Suprapubic skin (tissue), 4 donors: ENCODE data around the gene UNC5B. TPM values are rescaled to one million over a fixed set of nuclear protein-coding genes. Genes with fewer than 3 reads are reported as not detected.

Experiments
- DNase-seq, 2 donors: peaks; one replicate each; pipeline ENCODE4 v3.0.0-alpha.2; 2019; ENCODE audit warnings: low spot score in 2 of 2
- H3K27ac ChIP-seq: fragments of 200-600 bp; sonication (generic); one replicate; pipeline ENCODE4 v1.5.1; 2019
- H3K27me3 ChIP-seq: fragments of 200-600 bp; sonication (generic); one replicate; pipeline ENCODE4 v1.5.1; 2019
- H3K36me3 ChIP-seq: fragments of 200-600 bp; sonication (generic); one replicate; pipeline ENCODE4 v1.5.1; 2019
- H3K4me1 ChIP-seq: fragments of 200-600 bp; sonication (generic); one replicate; pipeline ENCODE4 v1.5.1; 2019
- H3K4me3 ChIP-seq: fragments of 200-600 bp; sonication (generic); one replicate; pipeline ENCODE4 v1.5.1; 2019; ENCODE audit warnings: mild to moderate bottlenecking
- H3K9me3 ChIP-seq: fragments of 200-600 bp; sonication (generic); one replicate; pipeline ENCODE4 v1.5.1; 2019
- CTCF ChIP-seq, 2 donors: fragments of 200-600 bp in 1 of 2; fragments of 450-650 bp in 1 of 2; sonication (generic) in 1 of 2; IDR thresholded peaks; one replicate each; pipeline ENCODE4 v1.5.1; 2016 to 2019; ENCODE audit warnings: antibody characterized with exemption in 2 of 2, mild to moderate bottlenecking in 1 of 2, moderate library complexity in 1 of 2
- EP300 ChIP-seq: sonication (generic); formaldehyde crosslinking; IDR thresholded peaks from one replicate; pipeline ENCODE4 v1.6.1; 2017; ENCODE audit warnings: antibody characterized with exemption
- POLR2A ChIP-seq, 2 donors: fragments of 450-650 bp; IDR thresholded peaks; one replicate each; pipeline ENCODE4 v1.6.1; 2017; ENCODE audit warnings: antibody characterized with exemption in 2 of 2, mild to moderate bottlenecking in 2 of 2, moderate library complexity in 2 of 2
- POLR2AphosphoS5 ChIP-seq, 3 donors: sonication (generic); formaldehyde crosslinking; IDR thresholded peaks; one replicate each; pipeline ENCODE4 v1.6.1; 2017; ENCODE audit warnings: antibody characterized with exemption in 3 of 3
- WGBS: methylation state at CpG from one replicate; pipeline ENCODE4 v1.1.5; 2018; 5-methylcytosine and 5-hydroxymethylcytosine counted together
- total RNA-seq, 4 donors: library from RNA; depleted of rRNA; stranded (reverse); fragments of >200 nt; gene quantifications; one replicate each; pipeline ENCODE4 v1.1.0, GENCODE V29; 2016

The UNC5B gene
- total RNA-seq, 4 donors from 2014 or later = 7.2 to 45.7 (median 14.7) TPM

GRCh38 chr10:71344993-71345480 is 132.7 kb downstream of the UNC5B start:
- Histone ChIP-seq H3K4me1 (peaks cover 5% of the 10 kb centered on the region), H3K4me3 (no peak overlapping the region), H3K36me3 (no peaks in the 10 kb centered on the region), H3K9me3 (no peaks in the 10 kb centered on the region), H3K27me3 (no peaks in the 10 kb centered on the region), H3K27ac (no peak overlapping the region)
- no peak for DNase-seq
- no peak for TF ChIP-seq POLR2A (IDR thresholded peaks at IDR 0.05)
- TF ChIP-seq CTCF (IDR thresholded peaks at IDR 0.05) = no peak
- no peak for TF ChIP-seq EP300
- TF ChIP-seq POLR2AphosphoS5 (IDR thresholded peaks at IDR 0.05) = no peak
- WGBS = 67% methylated on average over 3 of the region's 3 CpGs

GRCh38 chr10:71345694-71346093 is 133.3 kb downstream of the UNC5B start:
- no peaks in the 10 kb centered on the region for H3K27me3 ChIP-seq
- no peak for DNase-seq
- TF ChIP-seq EP300 (no peak), CTCF (IDR thresholded peaks at IDR 0.05) (no peak), POLR2A (IDR thresholded peaks at IDR 0.05) (no peak), POLR2AphosphoS5 (IDR thresholded peaks at IDR 0.05) (no peak)
- no peaks in the 10 kb centered on the region for H3K9me3 ChIP-seq
- H3K4me3 ChIP-seq = no peak overlapping the region
- H3K36me3 ChIP-seq = no peaks in the 10 kb centered on the region
- WGBS = 84% methylated on average over 7 of the region's 10 CpGs
- no peak overlapping the region for H3K27ac ChIP-seq
- peaks cover 5% of the 10 kb centered on the region for H3K4me1 ChIP-seq

GRCh38 chr10:71346731-71347130 is 134.4 kb downstream of the UNC5B start:
- Histone ChIP-seq H3K4me1 (peaks cover 11% of the 10 kb centered on the region), H3K27ac (no peak overlapping the region), H3K27me3 (no peaks in the 10 kb centered on the region), H3K36me3 (peaks cover 4% of the 10 kb centered on the region), H3K4me3 (no peak overlapping the region), H3K9me3 (no peaks in the 10 kb centered on the region)
- TF ChIP-seq POLR2A (IDR thresholded peaks at IDR 0.05) (no peak), EP300 (no peak), CTCF (IDR thresholded peaks at IDR 0.05) (no peak), POLR2AphosphoS5 (IDR thresholded peaks at IDR 0.05) (no peak)
- no peak for DNase-seq
- WGBS = 40% methylated on average over 3 of the region's 3 CpGs

GRCh38 chr10:71347587-71348395 is 135.4 kb downstream of the UNC5B start:
- DNase-seq = no peak
- H3K4me1 ChIP-seq = peaks cover 11% of the 10 kb centered on the region
- TF ChIP-seq CTCF (IDR thresholded peaks at IDR 0.05) = no peak
- TF ChIP-seq EP300 = no peak
- TF ChIP-seq POLR2AphosphoS5 (IDR thresholded peaks at IDR 0.05) = no peak
- TF ChIP-seq POLR2A (IDR thresholded peaks at IDR 0.05) = no peak

GRCh38 chr10:71348850-71349249 is 136.5 kb downstream of the UNC5B start:
- DNase-seq = no peak
- H3K27ac ChIP-seq = no peak overlapping the region
- H3K9me3 ChIP-seq = no peaks in the 10 kb centered on the region
- no CpG with 5 or more reads among the region's 1 CpG for WGBS
- H3K27me3 ChIP-seq = no peaks in the 10 kb centered on the region
- peaks cover 11% of the 10 kb centered on the region for H3K4me1 ChIP-seq
- TF ChIP-seq EP300 = no peak
- no peak for TF ChIP-seq POLR2A (IDR thresholded peaks at IDR 0.05)
- no peak for TF ChIP-seq CTCF (IDR thresholded peaks at IDR 0.05)
- no peak for TF ChIP-seq POLR2AphosphoS5 (IDR thresholded peaks at IDR 0.05)
- peaks cover 4% of the 10 kb centered on the region for H3K36me3 ChIP-seq
- H3K4me3 ChIP-seq = no peak overlapping the region

More at GRCh38 chr10:71347587-71348395, 135.4 kb downstream of the UNC5B start:
- H3K27ac ChIP-seq = no peak overlapping the region
- H3K27me3 ChIP-seq = no peaks in the 10 kb centered on the region
- peaks cover 4% of the 10 kb centered on the region for H3K36me3 ChIP-seq
- H3K9me3 ChIP-seq = no peaks in the 10 kb centered on the region
- 80% methylated on average over 12 of the region's 14 CpGs for WGBS
- H3K4me3 ChIP-seq = no peak overlapping the region
